Ishikawa (cell line): Measurements from ENCODE around the gene NCKAP5L.

ENCODE experiments used
- RAD21 ChIP-seq: IDR thresholded peaks from 2 replicates; pipeline ENCODE4 v1.6.1; 2012; ENCODE audit warnings: low read depth
- TF ChIP-seq, protein P1 (sequence below): IDR thresholded peaks from 2 replicates; pipeline ENCODE4 v1.6.1; 2012

DNA sequence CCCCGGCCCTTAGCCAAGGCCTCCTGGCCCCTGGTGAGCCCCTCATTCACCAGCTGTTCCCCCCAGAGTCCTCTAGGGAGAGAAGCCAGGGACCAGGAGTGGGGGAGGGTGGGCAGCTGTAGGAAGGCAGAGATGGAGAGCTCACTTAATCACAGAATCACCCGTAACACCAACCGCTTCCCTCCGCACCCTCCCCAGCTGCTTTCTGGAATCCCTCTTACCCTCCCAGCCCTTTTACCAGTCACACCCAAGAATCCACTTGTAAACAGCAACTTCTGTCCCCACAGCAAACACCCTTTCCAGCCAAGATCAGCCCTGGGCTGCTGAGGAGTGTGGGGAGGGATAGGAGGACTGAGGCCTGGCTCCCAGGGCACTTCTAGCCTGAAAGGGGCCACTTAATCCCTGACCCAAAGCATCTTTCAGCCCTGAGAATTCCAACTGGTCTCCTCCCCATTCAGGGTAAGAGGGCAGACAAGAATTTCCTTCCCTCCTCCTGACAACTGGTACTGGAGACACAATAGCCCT lies 18.8 kb downstream of the NCKAP5L start:
- TF ChIP-seq RAD21 = no peak
- TF ChIP-seq, protein P1, sequence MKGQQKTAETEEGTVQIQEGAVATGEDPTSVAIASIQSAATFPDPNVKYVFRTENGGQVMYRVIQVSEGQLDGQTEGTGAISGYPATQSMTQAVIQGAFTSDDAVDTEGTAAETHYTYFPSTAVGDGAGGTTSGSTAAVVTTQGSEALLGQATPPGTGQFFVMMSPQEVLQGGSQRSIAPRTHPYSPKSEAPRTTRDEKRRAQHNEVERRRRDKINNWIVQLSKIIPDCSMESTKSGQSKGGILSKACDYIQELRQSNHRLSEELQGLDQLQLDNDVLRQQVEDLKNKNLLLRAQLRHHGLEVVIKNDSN = no peak
